Testis (tissue), 2 donors: ENCODE results near the gene CDCP1.

ENCODE experiments used
- POLR2A ChIP-seq: fragments of 450-650 bp; IDR thresholded peaks from one replicate; pipeline ENCODE4 v1.6.1; 2017; ENCODE audit warnings: antibody characterized with exemption, mild to moderate bottlenecking, moderate library complexity
- TF ChIP-seq, protein P1 (sequence below), 3 experiments: fragments of 450-650 bp in 2 of 3; fragments of 200-600 bp in 1 of 3; sonication (generic) in 1 of 3; IDR thresholded peaks; one replicate each; pipeline ENCODE4 v1.5.1; 2016 to 2019; ENCODE audit warnings: antibody characterized with exemption in 3 of 3, mild to moderate bottlenecking in 2 of 3, moderate library complexity in 1 of 3

DNA sequence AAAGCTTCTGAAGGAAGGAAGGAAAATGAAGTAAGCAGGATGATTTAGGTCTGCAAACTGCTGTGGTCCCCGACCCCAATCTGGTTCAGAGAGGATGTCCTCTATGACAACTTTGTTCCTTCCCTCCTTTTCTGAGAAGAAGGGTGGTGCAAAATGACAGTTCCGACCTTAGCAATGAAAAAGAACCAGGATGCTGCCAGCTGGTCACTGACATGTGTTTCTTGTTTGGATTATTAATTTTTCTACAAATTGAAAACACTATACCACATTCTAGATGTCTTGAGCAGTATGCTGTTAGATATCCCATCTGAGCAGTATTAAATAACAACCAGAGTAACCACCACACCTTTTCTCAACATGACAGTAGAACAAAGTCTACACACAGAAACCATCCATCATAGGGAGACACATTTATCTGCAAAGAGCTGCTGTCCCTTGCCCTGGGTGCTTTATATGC lies 27.5 kb downstream of the CDCP1 start:
- TF ChIP-seq POLR2A = no peak
- TF ChIP-seq, protein P1, sequence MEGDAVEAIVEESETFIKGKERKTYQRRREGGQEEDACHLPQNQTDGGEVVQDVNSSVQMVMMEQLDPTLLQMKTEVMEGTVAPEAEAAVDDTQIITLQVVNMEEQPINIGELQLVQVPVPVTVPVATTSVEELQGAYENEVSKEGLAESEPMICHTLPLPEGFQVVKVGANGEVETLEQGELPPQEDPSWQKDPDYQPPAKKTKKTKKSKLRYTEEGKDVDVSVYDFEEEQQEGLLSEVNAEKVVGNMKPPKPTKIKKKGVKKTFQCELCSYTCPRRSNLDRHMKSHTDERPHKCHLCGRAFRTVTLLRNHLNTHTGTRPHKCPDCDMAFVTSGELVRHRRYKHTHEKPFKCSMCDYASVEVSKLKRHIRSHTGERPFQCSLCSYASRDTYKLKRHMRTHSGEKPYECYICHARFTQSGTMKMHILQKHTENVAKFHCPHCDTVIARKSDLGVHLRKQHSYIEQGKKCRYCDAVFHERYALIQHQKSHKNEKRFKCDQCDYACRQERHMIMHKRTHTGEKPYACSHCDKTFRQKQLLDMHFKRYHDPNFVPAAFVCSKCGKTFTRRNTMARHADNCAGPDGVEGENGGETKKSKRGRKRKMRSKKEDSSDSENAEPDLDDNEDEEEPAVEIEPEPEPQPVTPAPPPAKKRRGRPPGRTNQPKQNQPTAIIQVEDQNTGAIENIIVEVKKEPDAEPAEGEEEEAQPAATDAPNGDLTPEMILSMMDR (IDR thresholded peaks at IDR 0.05) = no peak
